Hematopoietic multipotent progenitor cell treated with erythropoietin and hydrocortisone succinate and interleukin-3 and kit ligand, for 6 days (in vitro differentiated cells): ENCODE data around the gene PRDM1.
A peak's percentile ranks its signal among the peaks of the same experiment; 100 is the strongest.

Experiments used
- DNase-seq: peaks from one replicate; pipeline ENCODE4 v3.0.0-alpha.2; 2015

The PRDM1 gene

GRCh38 chr6:106118835-106119431 lies 32.8 kb downstream of the PRDM1 start:
- no peak for DNase-seq

- DNase-seq, result no peak
Measured at GRCh38 chr6:106119546-106119945, 33.4 kb downstream of the PRDM1 start.

- DNase-seq, result no peak
Measured at GRCh38 chr6:106120006-106120405, 33.9 kb downstream of the PRDM1 start.

GRCh38 chr6:106120406-106120805 lies 34.3 kb downstream of the PRDM1 start:
- DNase-seq, result no peak

- DNase-seq, result no peak
Measured at GRCh38 chr6:106122306-106122918, 36.3 kb downstream of the PRDM1 start.

GRCh38 chr6:106122938-106123656 lies 37.0 kb downstream of the PRDM1 start:
- DNase-seq, result no peak

GRCh38 chr6:106124015-106124414 lies 37.9 kb downstream of the PRDM1 start:
- DNase-seq, result no peak

GRCh38 chr6:106124437-106125430 lies 38.6 kb downstream of the PRDM1 start:
- DNase-seq, result no peak

GRCh38 chr6:106125925-106126435 lies 39.8 kb downstream of the PRDM1 start:
- peak; percentile 16 for DNase-seq

- DNase-seq, result no peak
Measured at GRCh38 chr6:106126482-106126881, 40.3 kb downstream of the PRDM1 start.

- no peak for DNase-seq
Measured at GRCh38 chr6:106128981-106129781, 43.0 kb downstream of the PRDM1 start.

- no peak for DNase-seq
Measured at GRCh38 chr6:106132153-106132698, 46.1 kb downstream of the PRDM1 start.

GRCh38 chr6:106133040-106133439 lies 46.9 kb downstream of the PRDM1 start:
- no peak for DNase-seq

- DNase-seq, result no peak
Measured at GRCh38 chr6:106134087-106134770, 48.1 kb downstream of the PRDM1 start.

GRCh38 chr6:106134906-106135634 lies 48.9 kb downstream of the PRDM1 start:
- DNase-seq, result no peak

GRCh38 chr6:106135911-106136571 lies 49.9 kb downstream of the PRDM1 start:
- DNase-seq, result no peak

GRCh38 chr6:106136845-106137244 lies 50.7 kb downstream of the PRDM1 start:
- no peak for DNase-seq

GRCh38 chr6:106138151-106138550 lies 52.0 kb downstream of the PRDM1 start:
- no peak for DNase-seq

GRCh38 chr6:106141441-106142237 lies 55.5 kb downstream of the PRDM1 start:
- DNase-seq, result no peak
